OCI-LY7 (cell line): ENCODE data around the gene FOS. TPM values are rescaled to one million over a fixed set of nuclear protein-coding genes. Genes with fewer than 3 reads are reported as not detected.

Source experiments
- BruUV-seq: library from RNA; stranded (reverse); fragments of 400-500 nt; replicated peaks from 2 replicates; lab custom pipeline; 2021; lab: Mats Ljungman, UMichigan
- CTCF ChIA-PET: fragments of 300-600 bp; sonication (Branson Sonifier 250); formaldehyde crosslinking; loops from one replicate; lab custom pipeline; 2022; ENCODE audit warnings: antibody characterized with exemption; ENCODE audit not compliant: unreplicated experiment; lab: Charles Lee
- POLR2A ChIA-PET: fragments of 300-600 bp; sonication (Branson Sonifier 250); formaldehyde crosslinking; loops from one replicate; lab custom pipeline; 2022; ENCODE audit warnings: antibody characterized with exemption; lab: Charles Lee
- DNase-seq: peaks from one replicate; pipeline ENCODE4 v3.0.0-alpha.2; 2015; ENCODE audit warnings: low spot score
- H2AFZ ChIP-seq: fragments of 200-600 bp; sonication (generic), shearing (Covaris generic); 2 replicates; pipeline ENCODE4 v1.6.1; 2014; ENCODE audit warnings: mild to moderate bottlenecking, antibody characterized with exemption, low read length, moderate library complexity
- H3K27ac ChIP-seq: fragments of 200-600 bp; sonication (generic); 2 replicates; pipeline ENCODE4 v1.5.1; 2014; ENCODE audit warnings: mixed run types, low read depth, mild to moderate bottlenecking, moderate library complexity, low read length, inconsistent platforms; ENCODE audit not compliant: poor library complexity, severe bottlenecking
- H3K36me3 ChIP-seq: fragments of 200-600 bp; sonication (generic); 2 replicates; pipeline ENCODE4 v1.6.1; 2014; ENCODE audit warnings: mild to moderate bottlenecking, antibody characterized with exemption, low read length, moderate library complexity, mixed read lengths; ENCODE audit not compliant: insufficient read depth
- H3K4me1 ChIP-seq: fragments of 200-600 bp; sonication (generic); 2 replicates; pipeline ENCODE4 v1.5.1; 2014; ENCODE audit warnings: mild to moderate bottlenecking, low read length; ENCODE audit not compliant: insufficient read depth, poor library complexity, severe bottlenecking
- H3K4me2 ChIP-seq: fragments of 200-600 bp; sonication (generic); 2 replicates; pipeline ENCODE4 v1.6.1; 2014; ENCODE audit warnings: mild to moderate bottlenecking, low read length
- H3K4me3 ChIP-seq: fragments of 200-600 bp; sonication (generic); 2 replicates; pipeline ENCODE4 v1.5.1; 2014; ENCODE audit warnings: mild to moderate bottlenecking, low read depth, low read length; ENCODE audit not compliant: poor library complexity, severe bottlenecking
- H3K79me2 ChIP-seq: fragments of 200-600 bp; sonication (generic); 2 replicates; pipeline ENCODE4 v1.6.1; 2016; ENCODE audit warnings: low read depth, mild to moderate bottlenecking, low read length, moderate library complexity, mixed read lengths; ENCODE audit not compliant: insufficient read depth
- H3K9me2 ChIP-seq: fragments of 200-600 bp; sonication (generic); 2 replicates; pipeline ENCODE4 v1.6.1; 2016; ENCODE audit warnings: mild to moderate bottlenecking, low read length, mixed read lengths; ENCODE audit not compliant: insufficient read depth
- H3K9me3 ChIP-seq: fragments of 200-600 bp; sonication (generic); 2 replicates; pipeline ENCODE4 v1.6.1; 2014; ENCODE audit warnings: mild to moderate bottlenecking, mixed run types, low read length, mixed read lengths
- H4K20me1 ChIP-seq: fragments of 200-600 bp; sonication (generic); 2 replicates; pipeline ENCODE4 v1.6.1; 2014; ENCODE audit warnings: mild to moderate bottlenecking, antibody characterized with exemption, low read length, moderate library complexity, mixed read lengths; ENCODE audit not compliant: insufficient read depth
- CTCF ChIP-seq: fragments of 200-600 bp; sonication (generic); conservative IDR thresholded peaks from 2 replicates; pipeline ENCODE4 v1.5.1; 2014; ENCODE audit warnings: mild to moderate bottlenecking, antibody characterized with exemption, low read length, moderate library complexity, mixed read lengths
- EZH2phosphoT487 ChIP-seq: fragments of 200-600 bp; sonication (generic); IDR thresholded peaks from 2 replicates; pipeline ENCODE4 v1.6.1; 2018; ENCODE audit warnings: low read depth, borderline replicate concordance, mild to moderate bottlenecking, mixed run types, antibody characterized with exemption, low read length, moderate library complexity, mixed read lengths
- intact Hi-C: fragments of 100-400 bp; cut with micrococcal nuclease; formaldehyde crosslinking; loops from one replicate; pipeline ENCODE4 v1.10.0; 2022; ENCODE audit not compliant: unreplicated experiment
- total RNA-seq, 2 experiments: library from RNA; depleted of rRNA in 1 of 2; stranded (reverse); fragments of >200 nt in 1 of 2; shearing (Covaris generic) in 1 of 2; gene quantifications; 2 replicates each; pipeline ENCODE4 v1.2.3, GENCODE V29; 2014 to 2022

The FOS gene
- total RNA-seq, 2 experiments from 2014 or later, result 3.3 to 16.9 TPM

- Histone ChIP-seq H3K27ac (no peak overlapping the region), H3K9me3 (no peaks in the 10 kb centered on the region), H3K79me2 (no peaks in the 10 kb centered on the region), H2AFZ (no peak overlapping the region), H4K20me1 (no peaks in the 10 kb centered on the region), H3K9me2 (no peaks in the 10 kb centered on the region), H3K4me1 (peaks cover 23% of the 10 kb centered on the region), H3K4me3 (no peak overlapping the region), H3K36me3 (no peaks in the 10 kb centered on the region), H3K4me2 (no peak overlapping the region)
- CTCF ChIA-PET, result interaction anchor here (0.6 kb wide), 1 partner anchor 20 kb away, joined by 3 read pairs; no protein-coding TSS in a partner anchor
- no TSS peak for BruUV-seq
- DNase-seq, result no peak
- TF ChIP-seq CTCF, result no peak
- TF ChIP-seq EZH2phosphoT487, result no peak
- POLR2A ChIA-PET, result interaction anchor here (0.7 to 1.2 kb wide), 2 partner anchors 10 to 12 kb away, joined by 3 read pairs; no protein-coding TSS in a partner anchor
- intact Hi-C loops, result no loop called here
Observed at GRCh38 chr14:75242546-75243273, 35.9 kb upstream of the FOS start.

DNA sequence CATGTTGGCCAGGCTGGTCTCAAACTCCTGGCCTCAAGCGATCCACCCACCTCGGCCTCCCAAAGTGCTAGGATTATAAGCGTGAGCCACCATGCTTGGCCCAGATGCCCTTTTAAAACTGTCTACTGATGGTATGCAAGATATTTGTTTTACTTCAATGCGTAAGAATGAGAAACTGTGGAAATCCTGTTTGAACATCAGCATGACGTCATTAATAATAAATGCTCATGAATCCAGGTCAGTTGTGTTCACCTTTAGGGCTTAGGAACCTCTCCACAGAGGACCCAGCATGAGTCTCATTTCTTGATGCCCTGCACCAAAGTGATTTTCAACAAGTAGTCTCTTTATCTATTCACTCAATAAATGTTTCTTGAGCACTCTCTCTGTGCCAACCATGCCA is 34.5 kb upstream of the FOS start:
- POLR2A ChIA-PET, result interaction anchor here (0.6 to 1.2 kb wide), 3 partner anchors 9 to 50 kb away, joined by 3 to 7 read pairs (median 4); no protein-coding TSS in a partner anchor
- no TSS peak for BruUV-seq
- Histone ChIP-seq H3K79me2 (no peaks in the 10 kb centered on the region), H3K4me2 (no peak overlapping the region), H3K9me3 (no peaks in the 10 kb centered on the region), H4K20me1 (no peaks in the 10 kb centered on the region), H3K36me3 (no peaks in the 10 kb centered on the region), H3K27ac (no peak overlapping the region), H3K4me1 (peaks cover 33% of the 10 kb centered on the region), H3K9me2 (no peaks in the 10 kb centered on the region), H2AFZ (no peak overlapping the region), H3K4me3 (no peak overlapping the region)
- DNase-seq, result no peak
- intact Hi-C loops, result no loop called here
- no peak for TF ChIP-seq CTCF
- TF ChIP-seq EZH2phosphoT487, result no peak
- CTCF ChIA-PET, result no interaction called here
